Suppressor macrophage treated with lipopolysaccharide for 4 hours (primary cell): ENCODE data around the gene SHLD1.
A peak's percentile ranks its signal among the peaks of the same experiment; 100 is the strongest.
"Not testable (repeated sequence)": the region's sequence is repeated elsewhere in the genome, so short reads cannot be mapped to it uniquely, and the experiment has no call there.

Experiments used
- DNase-seq: peaks from one replicate; pipeline ENCODE4 v3.0.0-alpha.2; 2020

SHLD1 gene, protein sequence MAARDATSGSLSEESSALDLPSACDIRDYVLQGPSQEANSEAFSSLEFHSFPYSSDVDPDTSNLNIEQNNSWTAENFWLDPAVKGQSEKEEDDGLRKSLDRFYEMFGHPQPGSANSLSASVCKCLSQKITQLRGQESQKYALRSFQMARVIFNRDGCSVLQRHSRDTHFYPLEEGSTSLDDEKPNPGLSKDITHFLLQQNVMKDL

DNA sequence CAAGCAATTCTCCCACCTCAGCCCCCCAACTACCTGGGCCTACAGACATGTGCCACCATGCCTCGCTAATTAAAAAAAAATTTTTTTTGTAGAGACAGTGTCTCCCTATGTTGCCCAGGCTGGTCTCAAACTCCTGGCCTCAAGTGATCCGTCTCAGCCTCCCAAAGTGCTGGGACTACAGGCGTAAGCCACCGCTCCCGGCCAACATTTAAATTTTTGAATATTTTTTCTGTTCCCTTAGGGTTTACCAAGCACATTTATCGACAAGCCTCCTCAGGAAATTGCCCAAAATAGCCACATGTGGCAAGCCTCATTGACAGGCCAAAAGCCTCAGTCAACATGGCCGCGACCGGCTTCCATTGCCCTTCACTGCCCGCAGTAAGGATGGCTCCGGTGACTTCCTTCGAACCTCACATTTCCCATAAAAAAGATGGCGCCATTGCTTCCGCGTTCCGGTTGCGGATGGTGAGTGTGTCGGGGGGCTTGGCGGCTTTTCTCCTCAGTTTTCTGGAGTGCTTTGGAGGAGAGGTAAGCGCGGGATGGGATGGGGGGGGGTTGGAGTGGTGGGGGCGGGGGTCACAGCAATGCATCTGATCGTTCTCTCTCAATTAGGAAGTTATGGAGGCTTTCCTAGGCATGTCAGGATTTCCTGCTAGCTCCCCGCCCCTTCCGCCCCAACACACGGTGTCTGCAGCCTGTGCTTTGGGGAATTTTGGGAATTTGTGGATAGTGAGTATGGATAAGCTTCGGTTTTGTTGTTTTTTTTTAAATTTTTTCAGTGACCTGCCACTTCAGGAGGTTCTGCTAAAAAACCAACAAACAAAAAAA, at the start of gene SHLD1:
SHLD1 (plus strand) TSS at position 450 of the 828 bp plus-strand sequence. CDS start 22,465 bp downstream, outside the sequence.
- DNase-seq, result peak; percentile 92

DNA sequence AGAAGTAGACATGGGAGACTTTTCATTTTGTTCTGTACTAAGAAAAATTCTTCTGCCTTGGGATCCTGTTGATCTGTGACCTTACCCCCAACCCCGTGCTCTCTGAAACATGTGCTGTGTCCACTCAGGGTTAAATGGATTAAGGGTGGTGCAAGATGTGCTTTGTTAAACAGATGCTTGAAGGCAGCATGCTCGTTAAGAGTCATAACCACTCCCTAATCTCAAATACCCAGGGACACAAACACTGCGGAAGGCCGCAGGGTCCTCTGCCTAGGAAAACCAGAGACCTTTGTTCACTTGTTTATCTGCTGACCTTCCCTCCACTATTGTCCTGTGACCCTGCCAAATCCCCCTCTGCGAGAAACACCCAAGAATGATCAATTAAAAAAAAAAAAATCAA, 47.9 kb upstream of the SHLD1 start:
- not testable (repeated sequence) for DNase-seq

DNA sequence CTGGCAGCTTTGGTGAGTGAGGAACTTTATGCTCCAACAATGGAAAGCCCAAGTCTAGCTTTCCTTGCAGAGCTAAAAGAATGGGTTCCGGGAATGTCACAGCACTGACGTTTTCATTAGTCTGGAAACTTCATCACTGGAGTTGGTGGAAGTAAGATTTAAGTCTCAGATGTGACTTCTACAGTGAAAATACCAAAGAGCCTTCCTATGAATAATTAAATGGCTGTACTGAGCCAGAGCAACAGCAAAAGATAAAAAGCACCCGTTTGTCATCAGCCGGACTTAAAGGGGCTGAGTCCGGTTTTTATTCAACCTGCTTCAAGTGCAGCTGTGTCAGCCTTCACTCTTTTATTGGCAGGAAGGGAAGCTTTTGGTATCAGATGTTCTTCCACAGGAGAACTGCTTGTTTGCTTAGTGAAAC, 46.5 kb upstream of the SHLD1 start:
- DNase-seq, result no peak

DNA sequence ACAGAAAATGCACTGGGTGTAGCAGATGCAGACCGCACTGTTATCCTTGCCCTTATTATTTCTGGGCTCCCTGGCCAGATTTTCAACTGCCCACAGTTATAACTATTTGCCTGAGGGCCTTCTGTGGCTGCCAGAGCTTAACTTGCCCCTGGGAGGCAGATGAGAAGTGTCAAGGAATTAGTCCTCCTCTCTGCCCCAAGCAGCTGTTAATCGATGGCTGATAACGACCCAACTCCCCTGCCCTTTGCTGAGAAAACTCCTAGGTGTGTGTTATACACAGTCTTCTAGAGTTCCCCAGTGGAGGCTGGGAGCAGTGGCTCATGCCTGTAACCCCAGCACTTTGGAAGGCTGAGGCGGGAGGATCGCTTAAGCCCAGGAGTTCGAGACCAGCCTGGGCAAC, 44.4 kb upstream of the SHLD1 start:
- no peak for DNase-seq

DNA sequence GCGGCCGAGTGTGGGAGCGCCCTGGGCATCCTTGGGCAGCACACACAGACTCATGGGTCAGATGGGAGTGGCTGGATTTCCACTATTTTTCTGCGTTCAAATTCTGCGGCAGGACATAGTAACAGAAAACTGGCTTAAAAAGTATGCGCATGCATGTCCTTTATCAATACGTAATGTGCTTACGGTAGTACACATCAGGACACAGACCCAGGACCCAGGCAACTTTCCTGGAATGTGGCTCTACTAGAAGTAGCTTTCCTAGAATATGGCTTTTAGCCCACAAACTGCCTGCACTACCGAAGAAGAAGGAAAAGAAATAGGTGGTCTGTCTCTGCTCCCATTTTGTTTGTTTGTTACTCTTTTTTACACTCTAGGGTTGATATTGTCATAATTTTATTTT, 43.4 kb upstream of the SHLD1 start:
- DNase-seq, result no peak

DNA sequence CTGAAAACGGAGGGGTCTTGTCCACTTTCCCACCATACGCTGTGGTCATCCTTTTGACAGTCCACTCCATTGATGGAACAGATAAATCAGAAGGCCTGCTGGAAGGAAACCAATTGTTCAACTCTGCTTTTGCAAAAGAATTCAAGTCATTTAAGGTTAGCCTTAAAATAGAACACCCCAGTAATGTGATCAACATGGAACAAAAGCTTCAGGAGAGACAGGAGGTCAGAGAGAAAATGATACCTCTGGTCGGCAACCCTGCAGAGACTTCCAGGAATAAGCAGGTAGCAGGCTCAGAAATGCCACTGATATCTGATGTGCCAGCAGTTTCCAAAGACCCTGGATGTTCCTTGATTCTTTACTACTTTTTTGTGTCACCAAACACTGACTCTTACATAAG, 39.6 kb upstream of the SHLD1 start:
- no peak for DNase-seq

DNA sequence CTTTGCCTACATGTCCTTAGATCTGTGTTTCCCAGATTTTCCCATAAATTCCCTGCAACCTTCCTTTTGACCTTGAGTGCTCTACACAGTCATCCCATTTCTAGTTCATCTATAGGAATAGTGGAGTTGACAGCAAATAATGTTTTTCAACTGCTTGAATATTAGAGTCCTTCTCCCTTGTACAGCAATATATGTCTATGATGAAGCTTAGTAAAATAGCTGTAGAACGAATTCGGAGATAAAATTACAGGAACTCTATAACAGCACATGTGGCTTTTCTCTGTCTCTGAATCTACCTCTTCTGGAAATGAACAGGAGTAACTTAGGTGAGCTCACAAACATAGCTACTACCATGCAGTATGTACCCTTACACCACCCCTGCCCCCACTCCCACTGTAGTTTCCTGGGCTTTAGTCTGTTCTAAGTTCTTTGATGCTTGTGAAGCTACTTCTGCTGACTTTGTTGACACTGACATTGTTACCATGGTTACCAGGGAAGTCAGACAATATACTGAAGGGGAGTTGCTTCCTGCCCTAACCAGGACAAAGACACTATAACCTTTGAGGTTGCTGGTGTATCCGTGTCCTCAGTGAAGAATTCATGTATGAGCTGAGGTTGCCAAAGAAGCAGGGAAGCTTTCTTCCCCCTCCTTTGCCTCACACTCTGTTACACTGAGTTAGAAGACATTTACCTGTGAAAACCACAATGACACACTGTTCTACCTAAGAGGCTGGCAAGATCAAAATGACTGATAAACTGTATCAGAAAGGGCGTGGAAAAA, 35.8 kb upstream of the SHLD1 start:
- DNase-seq, result no peak

DNA sequence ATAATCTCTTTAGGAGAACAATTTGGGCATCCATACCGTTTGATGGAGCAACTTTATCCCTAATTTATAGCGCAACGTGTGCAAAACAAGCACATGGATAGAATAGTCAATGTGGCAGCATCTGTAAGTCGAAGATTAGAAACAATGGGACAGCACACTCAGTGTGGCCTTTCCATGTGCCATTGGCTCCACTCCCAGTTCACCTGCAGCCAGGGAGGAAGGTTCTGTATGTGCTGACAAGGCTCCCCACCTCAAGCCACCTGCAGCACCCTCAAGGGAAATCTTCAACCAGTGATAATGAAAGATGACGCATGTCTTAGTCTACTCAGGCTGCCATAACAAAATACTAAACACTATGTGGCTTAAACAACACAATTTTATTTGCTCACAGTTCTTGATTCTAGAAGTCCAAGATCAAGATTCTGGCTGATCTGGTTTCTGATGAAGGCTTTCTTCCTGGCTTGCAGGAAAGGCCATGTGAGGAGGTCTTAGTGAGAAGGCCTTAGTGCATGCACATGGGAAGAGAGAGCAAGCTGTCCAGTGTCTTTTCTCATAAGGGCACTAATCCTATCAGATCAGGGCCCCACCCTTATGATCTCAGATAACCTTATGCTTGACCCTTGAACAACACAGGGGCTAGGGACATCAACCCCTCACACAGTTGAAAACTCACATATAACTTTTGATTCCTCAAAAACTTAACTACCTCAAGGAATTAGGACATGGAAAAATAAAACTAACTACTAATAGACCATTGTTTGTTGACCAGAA, 34.9 kb upstream of the SHLD1 start:
- DNase-seq, result no peak

DNA sequence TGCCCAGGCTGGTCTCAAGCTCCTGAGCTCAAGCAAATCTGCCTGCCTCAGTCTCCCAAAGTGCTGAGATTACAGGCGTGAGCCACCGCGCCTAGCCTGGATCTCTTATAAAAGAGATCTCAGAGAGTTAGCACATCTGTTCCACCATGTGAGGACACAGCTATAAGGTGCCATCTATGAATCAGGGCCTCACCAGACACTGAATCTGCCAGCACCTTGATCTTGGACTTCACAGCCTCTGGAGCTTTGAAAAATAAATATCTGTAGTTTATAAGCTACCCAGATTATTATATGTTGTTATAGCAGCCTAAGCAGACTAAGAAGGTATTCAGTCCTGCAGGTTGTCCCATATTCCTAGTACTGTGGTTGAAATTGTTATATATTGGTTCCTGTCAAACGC, 33.2 kb upstream of the SHLD1 start:
- DNase-seq, result no peak

DNA sequence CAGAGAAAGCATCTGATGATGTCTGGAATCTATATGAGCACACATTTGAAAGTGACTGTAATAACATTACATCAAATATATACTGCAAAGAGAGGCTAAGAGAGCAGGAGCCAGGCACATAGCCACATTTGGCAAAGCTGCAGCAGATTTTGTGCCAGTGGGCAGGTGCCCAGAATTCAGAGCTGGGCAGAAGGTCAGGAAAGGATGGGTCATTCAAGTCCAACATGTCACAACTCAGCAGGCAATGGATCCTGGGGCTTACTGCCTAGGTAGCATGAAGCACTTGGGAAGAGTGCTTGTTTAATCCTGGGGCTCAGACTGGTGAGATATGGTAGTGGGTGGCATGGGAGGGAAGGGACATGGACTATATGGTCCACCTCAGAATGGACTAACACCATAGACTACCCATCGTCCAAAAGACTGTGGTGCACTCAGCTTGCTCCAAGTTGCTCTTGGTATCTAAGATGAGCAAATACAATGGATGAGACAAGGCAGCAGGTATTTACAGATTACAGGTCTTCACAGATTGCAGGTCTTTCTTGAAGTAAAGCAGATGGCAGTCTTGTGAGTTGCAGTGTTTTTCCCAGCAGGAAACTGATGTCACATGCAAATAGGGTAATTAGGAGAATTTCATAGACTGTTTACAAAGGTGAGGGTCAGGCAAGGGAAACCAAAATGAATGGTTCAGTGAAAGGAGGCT, 31.2 kb upstream of the SHLD1 start:
- no peak for DNase-seq

DNA sequence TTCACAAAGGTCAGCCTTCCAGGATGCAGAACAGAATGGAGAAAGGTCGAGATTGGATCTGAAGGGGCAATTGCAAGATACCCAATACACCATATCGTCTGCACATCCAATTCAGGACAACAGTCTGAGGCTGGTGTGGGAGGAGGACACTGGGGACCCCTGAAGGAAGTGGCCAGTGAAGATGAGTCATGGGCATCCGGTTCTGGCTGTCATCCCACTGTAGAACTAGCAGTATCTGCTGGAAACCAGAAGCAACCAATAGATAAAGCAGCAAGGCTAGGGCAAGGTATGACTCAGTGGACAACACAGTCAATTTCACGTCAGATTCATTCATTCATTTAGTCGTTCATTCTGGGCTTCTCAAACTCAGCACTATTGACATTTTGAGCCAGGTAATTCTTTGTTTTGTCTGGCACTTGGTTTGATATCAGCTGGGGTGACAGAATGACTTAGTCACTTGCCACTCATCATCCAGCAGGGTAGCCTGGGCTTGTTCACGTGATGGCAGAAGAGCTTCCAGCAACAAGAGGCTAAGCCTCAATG, 30.3 kb upstream of the SHLD1 start:
- DNase-seq, result no peak

DNA sequence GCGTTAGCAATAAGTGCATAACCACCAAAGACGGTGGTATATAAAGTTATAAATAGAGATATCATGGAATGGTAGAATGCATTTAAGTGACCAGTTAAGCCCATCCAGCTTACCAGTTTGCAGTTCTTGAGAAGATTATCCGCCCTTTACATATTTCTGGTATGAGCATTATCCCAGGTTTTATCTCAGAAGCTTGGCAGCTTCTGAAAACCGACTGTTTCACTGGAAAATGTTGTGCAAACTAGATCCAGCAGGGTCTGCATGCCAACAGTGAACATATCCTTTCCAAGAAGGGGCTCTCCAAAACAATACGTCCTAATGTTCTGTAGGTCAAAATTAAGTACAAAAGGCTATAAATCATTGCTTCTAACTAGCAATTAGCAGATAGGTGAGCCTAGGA, 29.5 kb upstream of the SHLD1 start:
- no peak for DNase-seq

DNA sequence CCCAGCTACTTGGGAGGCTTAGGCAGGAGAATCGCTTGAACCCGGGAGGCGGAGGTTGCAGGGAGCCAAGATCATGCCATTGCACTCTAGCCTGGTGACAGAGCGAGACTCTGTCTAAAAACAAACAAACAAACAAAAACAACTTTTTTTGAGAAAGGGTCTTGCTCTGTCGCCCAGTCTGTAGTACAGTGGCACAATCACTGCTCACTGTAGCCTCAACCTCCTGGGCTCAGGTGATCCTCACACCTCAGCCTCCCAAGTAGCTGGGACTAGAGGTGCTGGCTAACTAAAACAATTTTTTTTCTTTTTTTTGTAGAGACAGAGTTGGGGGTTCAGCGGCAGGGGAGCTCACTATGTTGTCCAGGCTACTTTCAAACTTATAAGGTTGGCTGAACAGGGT, 28.8 kb upstream of the SHLD1 start:
- not testable (repeated sequence) for DNase-seq

DNA sequence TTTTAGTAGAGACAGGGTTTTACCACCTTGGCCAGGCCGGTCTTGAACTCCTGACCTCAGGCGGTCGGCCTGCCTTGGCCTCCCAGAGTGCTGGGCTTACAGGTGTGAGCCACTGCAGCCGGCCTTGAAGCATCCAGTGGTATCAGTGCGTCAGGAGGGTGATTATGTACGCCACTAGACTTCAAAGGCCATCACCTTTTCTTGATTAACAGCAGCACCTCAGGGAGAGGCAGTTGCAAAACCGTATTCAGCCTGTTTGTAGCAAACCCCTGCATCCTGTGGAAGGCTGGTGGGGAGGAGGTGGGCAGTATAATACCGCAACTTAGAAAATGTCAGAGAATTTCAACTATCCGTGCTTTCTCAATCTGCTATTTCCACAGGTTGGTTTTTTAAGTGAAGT, 27.3 kb upstream of the SHLD1 start:
- DNase-seq, result no peak

DNA sequence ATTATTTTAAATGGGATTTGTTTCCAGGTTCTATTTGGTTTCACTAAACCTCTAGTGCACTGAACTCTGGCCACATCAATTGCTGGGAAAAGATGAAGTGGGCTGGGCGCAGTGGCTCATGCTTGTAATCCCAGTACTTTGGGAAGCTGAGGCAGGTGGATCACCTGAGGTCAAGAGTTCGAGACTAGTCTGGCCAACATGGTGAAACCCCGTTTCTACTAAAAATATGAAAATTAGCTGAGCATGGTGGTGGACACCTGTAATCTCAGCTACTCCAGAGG, 25.1 kb upstream of the SHLD1 start:
- not testable (repeated sequence) for DNase-seq

DNA sequence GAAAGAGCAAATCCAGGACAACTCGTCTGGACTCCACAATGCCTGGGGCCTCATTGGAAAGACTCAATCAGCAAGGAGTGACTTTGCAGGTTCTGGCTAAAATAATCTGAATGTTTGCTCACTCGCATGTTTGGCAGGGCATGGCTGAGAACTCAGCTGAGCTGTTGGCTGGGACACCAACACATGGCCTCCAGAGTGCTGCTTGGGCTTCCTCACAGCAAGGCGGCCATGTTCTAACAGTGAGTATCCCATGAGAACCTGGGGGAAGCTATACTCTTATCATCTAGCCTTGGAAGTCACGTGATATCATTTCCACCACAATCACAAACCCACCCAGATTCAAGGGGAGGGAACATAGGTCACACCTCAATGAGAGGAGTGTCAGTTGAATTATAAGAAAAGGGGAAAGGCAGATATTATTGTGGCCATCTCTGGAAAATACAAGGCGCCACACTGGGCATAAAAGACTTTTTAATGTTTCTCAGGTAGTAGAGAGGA, 23.1 kb upstream of the SHLD1 start:
- DNase-seq, result no peak

DNA sequence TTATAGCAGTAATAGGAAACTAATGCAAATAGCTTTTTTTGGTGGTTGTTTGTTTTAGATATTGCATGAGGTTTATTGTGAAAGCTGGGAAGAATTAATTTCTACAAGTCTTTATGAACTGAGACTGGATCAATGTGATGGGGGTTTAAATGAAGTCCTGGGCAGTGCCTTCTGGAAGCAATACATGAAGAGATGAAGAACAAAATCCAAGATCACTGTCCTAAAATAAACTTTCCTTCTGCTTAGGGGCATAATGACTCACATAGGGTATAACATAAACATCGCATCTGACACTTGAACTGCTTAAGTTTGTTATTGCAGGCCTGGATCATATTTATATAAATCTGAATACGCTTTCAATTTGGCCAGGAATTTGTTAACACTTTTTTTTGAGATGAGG, 20.9 kb upstream of the SHLD1 start:
- no peak for DNase-seq

DNA sequence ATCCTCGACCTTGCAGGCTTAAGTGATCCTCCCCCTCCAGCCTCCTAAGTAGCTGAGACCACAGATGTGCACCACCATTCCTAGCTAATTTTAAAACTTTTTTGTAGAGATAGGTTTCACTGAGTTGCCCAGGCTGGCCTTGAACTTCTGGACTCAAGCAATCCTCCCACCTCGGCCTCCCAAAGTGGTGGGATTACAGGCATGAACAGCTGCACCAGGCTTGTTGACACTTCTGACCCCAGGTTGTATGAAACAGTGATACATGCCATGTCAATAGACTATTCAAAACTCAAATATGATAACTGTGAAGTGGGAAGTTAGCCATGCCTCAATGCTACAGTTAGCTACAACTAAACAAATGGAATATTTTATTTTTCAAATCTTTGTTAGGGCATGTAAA, 20.1 kb upstream of the SHLD1 start:
- DNase-seq, result no peak

DNA sequence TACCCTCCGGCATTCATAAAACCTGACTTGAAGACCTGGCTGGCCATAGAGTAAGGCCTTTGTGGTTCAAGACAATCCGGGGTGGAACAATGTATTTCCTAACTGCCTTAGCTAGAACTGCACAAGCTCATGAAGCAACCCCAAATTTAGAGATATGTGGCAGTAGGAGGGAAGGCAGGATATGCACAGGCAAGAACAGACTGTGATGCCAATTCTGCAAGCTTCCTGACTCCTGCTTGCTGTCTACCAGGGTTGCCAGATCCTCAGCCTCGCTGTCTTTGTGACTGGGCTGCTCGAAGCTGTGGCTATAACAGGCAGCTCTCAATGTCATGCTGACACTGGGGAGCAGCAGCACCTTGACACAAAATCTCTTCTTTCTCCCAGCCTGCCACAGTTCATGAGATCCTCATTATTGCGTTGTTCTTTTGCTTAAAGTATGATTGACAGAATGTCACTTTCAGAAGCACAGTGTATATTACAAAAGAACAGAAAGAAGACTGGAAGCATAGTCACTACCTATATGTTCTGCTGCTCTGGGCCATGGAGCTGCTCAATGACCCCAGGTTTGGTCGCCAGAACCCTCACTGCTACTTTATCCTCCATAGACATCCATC, 18.3 kb upstream of the SHLD1 start:
- DNase-seq, result no peak

DNA sequence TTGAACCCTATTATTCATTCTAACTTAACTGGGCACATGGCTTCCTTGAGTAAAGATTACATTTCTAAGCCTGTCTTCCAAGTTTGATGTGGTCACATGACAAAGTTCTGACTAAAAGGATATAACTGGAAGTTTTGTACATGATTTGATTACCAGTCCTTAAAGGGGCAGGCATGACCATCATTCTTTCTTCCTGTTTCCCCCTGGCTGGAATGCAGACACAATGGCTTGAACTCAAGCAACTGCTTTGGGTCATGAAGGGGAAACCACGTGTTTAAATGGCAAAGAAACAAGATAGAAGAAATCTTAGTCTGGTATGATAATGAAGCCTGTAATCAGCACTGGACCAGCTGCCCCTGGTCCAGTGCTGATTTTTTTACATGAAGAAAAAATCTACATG, 15.6 kb upstream of the SHLD1 start:
- peak; percentile 14 for DNase-seq

DNA sequence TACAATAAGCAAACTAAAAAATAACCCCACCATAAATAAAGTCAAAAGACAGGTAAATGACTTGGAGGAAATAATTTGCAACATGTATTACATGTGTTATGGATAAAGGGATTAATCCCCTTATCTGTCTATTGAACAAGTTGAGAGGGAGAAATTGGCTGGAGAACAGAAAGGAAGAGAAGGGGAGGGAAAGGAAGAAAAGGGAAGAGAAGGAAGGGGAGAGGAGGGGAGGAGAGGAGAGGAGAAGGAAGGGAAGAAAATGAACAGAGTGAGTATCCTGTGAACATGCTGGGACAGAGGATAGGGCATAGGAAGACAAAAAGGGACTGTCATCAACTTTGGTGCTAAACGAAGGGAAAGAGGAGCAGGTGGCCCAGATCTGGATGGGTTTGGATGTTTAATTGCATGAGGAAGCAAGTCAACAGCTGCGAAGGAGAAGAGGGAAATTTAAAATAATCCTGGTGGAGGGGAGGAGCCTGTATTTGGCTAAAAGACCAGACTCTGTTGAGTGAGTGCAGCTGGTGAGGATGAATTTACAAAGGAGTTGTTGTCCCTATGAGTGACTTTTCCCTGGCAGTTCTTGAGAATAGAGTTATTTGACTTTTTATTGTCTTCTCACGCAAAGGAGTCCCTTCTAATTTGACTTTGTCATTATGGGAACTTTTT, 14.2 kb upstream of the SHLD1 start:
- no peak for DNase-seq
